HepG2 (cell line): ENCODE results near the gene INPP5E. TPM values are rescaled to one million over a fixed set of nuclear protein-coding genes. Genes with fewer than 3 reads are reported as not detected.

Experiments
- CBFB ChIP-seq: sonication (generic); formaldehyde crosslinking; IDR thresholded peaks from 2 replicates; pipeline ENCODE4 v1.4.0; 2020; ENCODE audit warnings: missing genetic modification reagents
- FOXJ3 ChIP-seq: sonication (generic); formaldehyde crosslinking; IDR thresholded peaks from 2 replicates; pipeline ENCODE4 v1.4.0; 2020; ENCODE audit warnings: missing genetic modification reagents, mild to moderate bottlenecking, borderline replicate concordance
- HOXA3 ChIP-seq: sonication (generic); formaldehyde crosslinking; IDR thresholded peaks from 2 replicates; pipeline ENCODE4 v1.5.0; 2020; ENCODE audit warnings: missing genetic modification reagents
- IRF9 ChIP-seq: sonication (generic); formaldehyde crosslinking; IDR thresholded peaks from 2 replicates; pipeline ENCODE4 v1.8.0; 2022; ENCODE audit warnings: missing genetic modification reagents, mild to moderate bottlenecking, borderline replicate concordance
- POLR2A ChIP-seq, 2 experiments: IDR thresholded peaks; 2 replicates each; pipeline ENCODE4 v1.6.1; 2011; ENCODE audit warnings: low read depth in 2 of 2, low read length in 2 of 2, mild to moderate bottlenecking in 1 of 2, moderate library complexity in 1 of 2; ENCODE audit not compliant: insufficient read depth in 1 of 2
- POLR2AphosphoS2 ChIP-seq: IDR thresholded peaks from 2 replicates; pipeline ENCODE4 v1.6.1; 2011; ENCODE audit warnings: low read depth, low read length, improper control_type of control experiment
- RERE ChIP-seq: IDR thresholded peaks from 2 replicates; pipeline ENCODE4 v1.6.1; 2016; ENCODE audit warnings: low read depth, missing genetic modification reagents, missing compliant biosample characterization
- STAG1 ChIP-seq: sonication (generic); formaldehyde crosslinking; IDR thresholded peaks from 2 replicates; pipeline ENCODE4 v1.4.0; 2020; ENCODE audit warnings: missing genetic modification reagents
- SUZ12 ChIP-seq: fragments of 150-350 bp; IDR thresholded peaks from 2 replicates; pipeline ENCODE4 v1.6.1; 2014; ENCODE audit warnings: low read depth, low read length
- ZBTB34 ChIP-seq: sonication (generic); formaldehyde crosslinking; IDR thresholded peaks from 2 replicates; pipeline ENCODE4 v1.8.0; 2022; ENCODE audit warnings: mild to moderate bottlenecking, missing genetic modification reagents
- ZBTB46 ChIP-seq: sonication (generic); formaldehyde crosslinking; IDR thresholded peaks from 2 replicates; pipeline ENCODE4 v1.4.0; 2020; ENCODE audit warnings: mild to moderate bottlenecking, missing genetic modification reagents, borderline replicate concordance
- ZNF160 ChIP-seq: sonication (generic); formaldehyde crosslinking; IDR thresholded peaks from 2 replicates; pipeline ENCODE4 v1.8.0; 2022; ENCODE audit warnings: mild to moderate bottlenecking, inconsistent platforms, missing genetic modification reagents
- ZNF207 ChIP-seq: fragments of 450-650 bp; IDR thresholded peaks from 2 replicates; pipeline ENCODE4 v1.6.1; 2016; ENCODE audit warnings: antibody characterized with exemption, borderline replicate concordance
- ZNF710 ChIP-seq: sonication (generic); formaldehyde crosslinking; IDR thresholded peaks from 2 replicates; pipeline ENCODE4 v1.5.0; 2020; ENCODE audit warnings: mild to moderate bottlenecking, missing genetic modification reagents, borderline replicate concordance
- ZNF777 ChIP-seq: sonication (generic); formaldehyde crosslinking; IDR thresholded peaks from 2 replicates; pipeline ENCODE4 v1.4.0; 2020; ENCODE audit warnings: missing genetic modification reagents
- polyA plus RNA-seq, 8 experiments: library from polyadenylated mRNA; depleted of rRNA in 3 of 8; stranded (reverse) in 7 of 8; unstranded in 1 of 8; fragments of >200 nt; fragmentation: Illumina TruSeq in 4 of 8; extraction: Trizol in 4 of 8; gene quantifications; 2 replicates each; pipeline versions ENCODE4 v1.2.1 to v1.2.3, GENCODE V29; 2011 to 2016; ENCODE audit warnings: low read depth in 4 of 8, missing spikeins in 1 of 8, mixed read lengths in 1 of 8; ENCODE audit not compliant: insufficient read depth in 1 of 8
- total RNA-seq, 5 experiments: library from RNA; depleted of rRNA; stranded (reverse); fragments of >200 nt; fragmentation: Illumina TruSeq; extraction: Trizol; gene quantifications; 2 replicates each; pipeline ENCODE4 v1.2.3, GENCODE V29; 2016; ENCODE audit warnings: low read depth in 1 of 5

Gene INPP5E
- total and polyA plus RNA-seq, 2 of the 13 experiments (the other 11 are each of a cell fraction or from before 2014, with no cell fraction given): 5.5 TPM

- TF ChIP-seq ZBTB34 (0 out of 2 replicates have a peak, but pooled peaks have one; percentile 20), SUZ12 (peak; percentile 56; the same call in 1 of the 2 replicates), ZNF710 (CRISPR knock-in tag) (0 out of 2 replicates have a peak, but pooled peaks have one; percentile 36), IRF9 (CRISPR knock-in tag) (peak; percentile 65; the same call in 1 of the 2 replicates), POLR2AphosphoS2 (no peak), FOXJ3 (no peak), ZBTB46 (CRISPR knock-in tag) (no peak), CBFB (CRISPR knock-in tag) (peak; percentile 72), ZNF777 (0 out of 2 replicates have a peak, but pooled peaks have one; percentile 25), ZNF207 (no peak), POLR2A (IDR thresholded peaks at IDR 0.05; ENCODE audit: insufficient read depth in 1 of 2, low read depth in 2 of 2, low read length in 2 of 2) (peak; percentile 57 to 86; a peak in 3 of 4 replicates), STAG1 (CRISPR knock-in tag) (peak; percentile 88), HOXA3 (peak; percentile 92), RERE (CRISPR knock-in tag) (no peak), ZNF160 (CRISPR knock-in tag) (peak; percentile 68; the same call in 1 of the 2 replicates)
Observed at GRCh38 chr9:136400038-136400834, 39.4 kb downstream of the INPP5E start, which contains the start of gene SNAPC4 (continued).
